Stimulated activated CD8-positive, alpha-beta memory T cell treated with anti-CD3 and anti-CD28 coated beads, Interleukin-4, amount 100 ng/mL, for 4 hours (primary cell): ENCODE data around the gene SLC33A1.

Experiments used
- DNase-seq, 2 donors: peaks; one replicate each; pipeline ENCODE4 v3.0.0-alpha.2; 2020; ENCODE audit warnings: low read depth in 2 of 2, low spot score in 1 of 2

SLC33A1 gene

GRCh38 chr3:155792532-155792931, 61.7 kb downstream of the SLC33A1 start:
- no peak for DNase-seq

- no peak for DNase-seq
These were observed 63.0 kb downstream of the SLC33A1 start for GRCh38 chr3:155791190-155791589.

GRCh38 chr3:155790272-155790925, 63.8 kb downstream of the SLC33A1 start:
- DNase-seq, result no peak

DNA sequence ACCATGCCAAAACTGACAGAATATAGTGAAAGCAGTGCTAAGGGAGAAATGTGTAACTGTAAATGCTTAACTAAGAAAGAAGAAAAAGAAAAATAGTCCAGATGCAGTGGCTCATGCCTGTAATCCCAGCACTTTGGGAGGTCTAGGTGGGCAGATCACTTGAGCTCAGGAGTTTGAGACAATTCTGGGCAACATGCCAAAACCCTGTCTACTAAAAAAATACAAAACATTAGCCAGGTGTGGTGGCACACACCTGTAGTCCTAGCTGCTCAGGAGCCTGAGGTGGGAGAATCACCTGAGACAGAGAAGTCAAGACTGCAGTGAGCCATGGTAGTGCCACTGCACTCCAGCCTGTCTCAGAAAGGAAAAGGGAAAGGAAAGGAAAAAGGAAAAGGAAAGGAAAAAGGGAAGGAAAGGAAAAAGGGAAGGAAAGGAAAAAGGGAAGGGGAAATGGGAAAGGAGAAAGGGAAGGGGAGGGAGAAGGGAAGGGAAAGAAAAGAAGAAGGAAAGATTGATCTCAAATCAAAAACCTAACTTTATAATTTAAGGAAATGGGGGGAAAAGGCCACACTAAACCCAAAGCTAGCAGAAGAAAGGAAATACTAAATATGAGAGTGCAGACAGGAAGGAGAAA, 68.4 kb downstream of the SLC33A1 start:
- DNase-seq, result no peak

GRCh38 chr3:155782390-155782953, 71.8 kb downstream of the SLC33A1 start:
- DNase-seq, result no peak

DNA sequence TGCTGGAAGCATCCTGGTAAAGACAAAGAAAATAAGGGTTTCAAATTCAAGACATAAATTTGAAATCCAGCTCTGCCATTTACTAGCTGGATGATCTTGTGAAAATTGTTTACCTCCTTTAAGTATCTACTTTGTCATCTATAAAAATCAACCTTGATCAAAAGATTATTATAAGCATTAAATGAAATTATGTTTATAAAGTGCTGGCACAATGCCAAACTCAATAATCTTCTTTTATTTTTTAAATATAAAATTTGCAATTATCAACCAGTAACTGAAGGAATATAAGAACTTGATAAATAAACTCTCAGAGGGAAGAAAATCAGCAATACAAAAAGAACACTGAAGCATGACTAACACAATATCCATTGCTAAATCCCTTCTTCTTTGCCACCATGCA, 73.9 kb downstream of the SLC33A1 start:
- no peak for DNase-seq

- DNase-seq, result no peak
These were observed 75.8 kb downstream of the SLC33A1 start for GRCh38 chr3:155778462-155778861.

DNA sequence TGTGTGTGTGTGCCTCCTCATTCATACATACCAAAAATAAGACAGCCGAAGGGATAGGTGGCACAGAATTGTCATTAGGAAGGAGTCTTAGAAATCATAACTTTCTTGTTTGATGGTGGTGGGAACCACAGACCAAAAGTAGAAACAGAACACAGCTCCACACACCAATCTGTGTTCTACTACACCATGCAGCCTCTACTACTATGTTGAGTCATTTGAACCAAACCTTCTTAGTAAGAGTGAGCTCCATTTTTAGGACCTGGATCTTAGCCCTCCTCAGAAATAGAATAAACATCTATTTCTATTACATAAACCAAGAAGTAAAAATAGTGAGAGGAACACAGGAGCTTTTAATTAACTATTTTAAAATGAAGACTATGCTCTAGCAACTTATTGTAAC, 81.4 kb downstream of the SLC33A1 start:
- DNase-seq, result no peak

- no peak for DNase-seq
These were observed 83.1 kb downstream of the SLC33A1 start for GRCh38 chr3:155771126-155771525.
